ENCODE results near the gene ZNF679.
"Not testable (repeated sequence)": the region's sequence is repeated elsewhere in the genome, so short reads cannot be mapped to it uniquely, and the experiment has no call there.

The ZNF679 gene

DNA sequence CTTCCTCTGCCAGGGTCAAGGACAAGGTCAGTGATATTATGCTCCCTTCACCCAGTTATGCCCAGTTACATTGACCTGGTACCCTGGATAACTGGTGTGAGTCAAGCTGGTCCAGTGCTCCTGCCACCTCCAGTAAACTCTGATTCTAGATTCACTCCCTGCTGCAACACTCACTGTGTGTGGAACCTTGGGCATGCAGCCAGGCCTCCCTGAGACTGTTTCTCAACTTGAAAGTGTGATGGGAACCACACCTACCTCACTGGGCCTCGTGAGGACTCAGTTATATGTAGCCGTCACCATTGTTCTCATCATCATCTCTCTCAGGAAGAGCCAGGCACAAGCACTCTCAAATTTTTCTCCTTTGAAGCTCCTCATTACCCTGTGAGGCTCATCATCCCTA is 84.6 kb downstream of the ZNF679 start:
- no peak for DNase-seq

DNA sequence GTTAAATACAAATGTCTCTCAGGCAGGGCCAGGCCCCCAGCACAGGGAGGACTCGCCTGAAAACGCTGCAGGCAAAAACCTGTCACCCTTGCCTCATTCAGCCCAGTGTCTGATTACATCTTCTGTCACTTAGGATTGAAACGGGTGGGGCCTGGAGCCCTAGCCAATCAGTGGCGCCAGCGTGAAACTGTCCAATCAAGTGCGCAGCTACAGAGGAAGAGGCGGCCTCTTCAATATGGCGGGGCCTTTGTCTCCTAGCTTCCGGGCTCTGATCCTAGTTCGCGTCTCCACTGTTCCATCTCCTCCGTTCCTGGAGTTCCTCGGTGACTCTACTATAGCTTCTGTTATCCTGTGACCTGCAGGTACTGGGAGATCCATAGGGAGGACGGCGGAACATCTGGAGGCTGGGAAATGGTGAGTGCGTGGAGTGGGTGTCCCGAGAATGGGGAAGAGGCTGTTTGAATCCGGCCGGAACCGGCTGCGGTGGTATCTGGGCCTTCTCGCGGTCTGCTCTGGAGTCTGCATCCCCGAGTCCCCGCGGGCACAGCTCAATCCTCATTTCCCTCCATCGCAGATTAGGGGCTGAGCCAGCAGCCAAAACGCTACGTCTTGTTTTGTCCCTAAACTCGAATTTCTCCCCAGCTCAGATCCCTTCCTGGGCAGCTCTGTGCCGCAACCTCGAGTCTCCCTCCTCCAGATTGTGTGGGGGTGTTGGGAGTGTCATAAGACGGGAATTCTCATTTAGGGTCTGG is 85.6 kb downstream of the ZNF679 start, which contains the start of gene ZNF736:
Gene ZNF736 (plus strand): TSS at position 222 of the 752 bp plus-strand sequence. CDS start 190 bp downstream, at position 412.
- DNase-seq = peak; percentile 86

- DNase-seq = no peak
Measured at GRCh38 chr7:64314566-64314965, 86.3 kb downstream of the ZNF679 start.

- DNase-seq = not testable (repeated sequence)
Measured at GRCh38 chr7:64316031-64316742, 87.9 kb downstream of the ZNF679 start.
